Measurements from ENCODE around the gene LIMS1. TPM values are rescaled to one million over a fixed set of nuclear protein-coding genes. Genes with fewer than 3 reads are reported as not detected.
A peak's percentile ranks its signal among the peaks of the same experiment; 100 is the strongest.

The LIMS1 gene
- 56.2 TPM for total RNA-seq (2021; ENCODE audit: unreplicated experiment)
- polyA plus RNA-seq (2012), result 34.7 and 36.4 TPM in 2 replicates
- percentile 79 among the genes with signal in this experiment for Bru-seq, nascent RNA
- BruChase-seq, experiment 1, labeled RNA remaining after a 6-hour chase, result percentile 81 among the genes with signal in this experiment
- BruChase-seq, experiment 2, labeled RNA remaining after a 2-hour chase, result percentile 78 among the genes with signal in this experiment
- long read RNA-seq, full-length matches to known transcripts, result 42 of 53 reads
- long read RNA-seq, partial matches to known transcripts, result 4 of 53 reads
- long read RNA-seq, other reads (novel, unspliced or antisense), result 7 of 53 reads

GRCh38 chr2:108533832-108534583 lies at the start of gene LIMS1:
Gene LIMS1 (plus strand): TSS chr2:108534470. CDS start chr2:108534563, 93 bp downstream.
- Histone ChIP-seq H3K9me3 (ENCODE audit: control insufficient read depth in 1 of 2, insufficient read depth in 1 of 2, low read depth in 1 of 2, low read length in 2 of 2) (no peaks in the 10 kb centered on the region), H3K9me2 (ENCODE audit: insufficient read depth) (no peaks in the 10 kb centered on the region), H2AFZ (ENCODE audit: low read depth, low read length, poor library complexity, severe bottlenecking) (peak within 1 kb of the TSS; percentile 5), H3K27ac (ENCODE audit: low read depth, low read length) (peak within 1 kb of the TSS; percentile 98), H3K4me1 (ENCODE audit: control insufficient read depth in 1 of 2, insufficient read depth in 2 of 2, low read length in 2 of 2) (peaks cover 14 to 28% of the 10 kb centered on the region in 2 experiments), H3K79me2 (ENCODE audit: insufficient read depth, low read length) (peaks cover 45% of the 10 kb centered on the region), H3K4me2 (ENCODE audit: low read length) (peak within 1 kb of the TSS; percentile 94), H3K36me3 (ENCODE audit: control insufficient read depth in 1 of 2, insufficient read depth in 2 of 2, low read length in 2 of 2) (no peaks in the 10 kb centered on the region), H3K9ac (ENCODE audit: low read length) (peak within 1 kb of the TSS; percentile 86), H3K27me3 (ENCODE audit: insufficient read depth, low read length) (no peaks in the 10 kb centered on the region), H4K20me1 (ENCODE audit: insufficient read depth) (0 out of 2 replicates have a peak, but pooled peaks cover 3% of the 10 kb centered on the region), H3K4me3 (replicated peaks in 1 of 2; ENCODE audit: low read depth in 1 of 2, low read length in 2 of 2) (peak within 1 kb of the TSS; percentile 65 to 84)
- peak; percentile 83 for DNase-seq (ENCODE audit: low read depth, low spot score)
- no TSS peak for BruUV-seq (replicated peaks)
- RAD21 ChIA-PET (ENCODE audit: low non-redundant PET in 1 of 2, low total read pairs in 2 of 2, uncharacterized antibody in 2 of 2, unreplicated experiment in 2 of 2), result interaction anchor here in 1 of 2 experiments (0.6 to 0.7 kb wide), 2 partner anchors 30 to 100 kb away, joined by 3 read pairs; no protein-coding TSS in a partner anchor
- ATAC-seq, result peak; percentile 90
- intact Hi-C loops (cut with micrococcal nuclease), result no loop called here
- POLR2A ChIA-PET, result interaction anchor here (0.7 to 1.4 kb wide), 3 partner anchors 20 to 85 kb away, joined by 3 to 5 read pairs (median 4); partner anchors contain the start of gene GCC2
- CTCF ChIA-PET, result interaction anchor here (0.7 kb wide), 1 partner anchor 50 kb away, joined by 4 read pairs; no protein-coding TSS in a partner anchor
- no peak for TF ChIP-seq CTCF (IDR thresholded peaks at IDR 0.05 in 2 of 3, conservative IDR thresholded peaks at IDR 0.05 in 1 of 3; ENCODE audit: borderline replicate concordance in 1 of 3, insufficient read depth in 1 of 3, low read depth in 2 of 3, low read length in 2 of 3)
- TF ChIP-seq EZH2phosphoT487 (IDR thresholded peaks at IDR 0.05; ENCODE audit: borderline replicate concordance), result no peak
- TF ChIP-seq CEBPB (IDR thresholded peaks at IDR 0.05; ENCODE audit: low read depth), result no peak
- TF ChIP-seq JUND (IDR thresholded peaks at IDR 0.05), result peak; percentile 25; the same call in 1 of the 2 replicates
- 0 out of 2 replicates have a peak, but pooled peaks have one; percentile 33 for TF ChIP-seq SP1 (IDR thresholded peaks at IDR 0.05; ENCODE audit: low read depth)
- TF ChIP-seq YY1 (IDR thresholded peaks at IDR 0.05; ENCODE audit: extremely low read depth, insufficient replicate concordance, low read depth, low read length), result no peak
- no peak for TF ChIP-seq ATF3 (IDR thresholded peaks at IDR 0.05)
- TF ChIP-seq SRF (IDR thresholded peaks at IDR 0.05; ENCODE audit: low read depth), result no peak
- peak; percentile 85 for TF ChIP-seq POLR2AphosphoS5 (IDR thresholded peaks at IDR 0.05; ENCODE audit: low read depth, low read length)
- no peak for TF ChIP-seq TCF7L2 (IDR thresholded peaks at IDR 0.05; ENCODE audit: borderline replicate concordance, extremely low read depth, insufficient read depth, insufficient read length)
- peak; percentile 41; the same call in 1 of the 2 replicates for TF ChIP-seq ELF1 (IDR thresholded peaks at IDR 0.05; ENCODE audit: borderline replicate concordance, low read depth)
- TF ChIP-seq EGR1 (IDR thresholded peaks at IDR 0.05; ENCODE audit: low read depth), result 0 out of 2 replicates have a peak, but pooled peaks have one; percentile 20
- TF ChIP-seq ZNF274 (IDR thresholded peaks at IDR 0.05; ENCODE audit: low read depth, low read length), result no peak
- TF ChIP-seq FOSL1 (IDR thresholded peaks at IDR 0.05; ENCODE audit: low read depth), result no peak
- TF ChIP-seq REST (IDR thresholded peaks at IDR 0.05; ENCODE audit: low read depth), result no peak
- TF ChIP-seq MAX (IDR thresholded peaks at IDR 0.05), result peak; percentile 55; the same call in 1 of the 2 replicates
- TF ChIP-seq CBX3 (IDR thresholded peaks at IDR 0.05; ENCODE audit: low read depth), result 0 out of 2 replicates have a peak, but pooled peaks have one; percentile 44
